Endodermal cell (in vitro differentiated cells): Measurements from ENCODE around the gene MAGIX. TPM values are rescaled to one million over a fixed set of nuclear protein-coding genes. Genes with fewer than 3 reads are reported as not detected.

ENCODE experiments used
- DNase-seq: peaks from one replicate; pipeline ENCODE4 v3.0.0-alpha.2; 2017
- H3K27ac ChIP-seq: 2 replicates; pipeline ENCODE4 v1.5.1; 2013; ENCODE audit warnings: mild to moderate bottlenecking, low read depth, low read length, moderate library complexity
- H3K27me3 ChIP-seq: 2 replicates; pipeline ENCODE4 v1.6.1; 2013; ENCODE audit warnings: mild to moderate bottlenecking, low read length, moderate library complexity; ENCODE audit not compliant: insufficient read depth, control insufficient read depth, poor library complexity, severe bottlenecking
- H3K36me3 ChIP-seq: 2 replicates; pipeline ENCODE4 v1.7.0; 2013; ENCODE audit warnings: mild to moderate bottlenecking, low read length, moderate library complexity; ENCODE audit not compliant: control insufficient read depth, insufficient read depth
- H3K4me1 ChIP-seq: one replicate; pipeline ENCODE4 v1.7.0; 2013; ENCODE audit warnings: low read length; ENCODE audit not compliant: control insufficient read depth, insufficient read depth
- H3K4me3 ChIP-seq: 2 replicates; pipeline ENCODE4 v1.5.1; 2013; ENCODE audit warnings: mild to moderate bottlenecking, low read length, moderate library complexity
- H3K9ac ChIP-seq: 2 replicates; pipeline ENCODE4 v1.6.1; 2013; ENCODE audit warnings: mild to moderate bottlenecking, low read length, moderate library complexity; ENCODE audit not compliant: poor library complexity, severe bottlenecking; ENCODE audit errors: extremely low read depth
- H3K9me3 ChIP-seq: 2 replicates; pipeline ENCODE4 v1.6.1; 2013; ENCODE audit warnings: mild to moderate bottlenecking, low read length, moderate library complexity; ENCODE audit not compliant: control insufficient read depth
- H3K27ac Mint-ChIP-seq: 2 replicates; pipeline ENCODE4 v1.8.0; 2020; ENCODE audit warnings: mixed read lengths
- H3K27me3 Mint-ChIP-seq: 2 replicates; pipeline ENCODE4 v1.8.0; 2021; ENCODE audit warnings: mild to moderate bottlenecking, mixed read lengths; ENCODE audit not compliant: insufficient read depth
- H3K36me3 Mint-ChIP-seq: 2 replicates; pipeline ENCODE4 v1.8.0; 2020; ENCODE audit warnings: low read depth, mixed read lengths
- H3K4me1 Mint-ChIP-seq: 2 replicates; pipeline ENCODE4 v1.8.0; 2020; ENCODE audit warnings: mixed read lengths
- H3K4me3 Mint-ChIP-seq: 2 replicates; pipeline ENCODE4 v1.8.0; 2020; ENCODE audit warnings: mild to moderate bottlenecking, moderate library complexity, mixed read lengths
- H3K9me3 Mint-ChIP-seq: 2 replicates; pipeline ENCODE4 v1.8.0; 2020; ENCODE audit warnings: mild to moderate bottlenecking, mixed read lengths
- CTCF ChIP-seq: fragments of 200-600 bp; sonication (generic); conservative IDR thresholded peaks from 2 replicates; pipeline ENCODE4 v1.5.0; 2021; ENCODE audit warnings: antibody characterized with exemption, mild to moderate bottlenecking
- WGBS, 2 experiments: methylation state at CpG; one replicate each; pipeline versions ENCODE4 v1.1.5 to v1.1.7; 2013; ENCODE audit warnings: missing lambda C conversion rate in 2 of 2, mixed read lengths in 1 of 2; ENCODE audit not compliant: insufficient coverage in 1 of 2, insufficient read length in 1 of 2; 5-methylcytosine and 5-hydroxymethylcytosine counted together
- total RNA-seq, 2 donors: library from RNA; stranded (reverse); fragmentation: NEBNext Ultra II Directional in 1 of 2; extraction: Animal tissue kit (Norgen Biotek cat#: 25700) in 1 of 2; gene quantifications; 2 replicates in 1 of 2; 3 replicates in 1 of 2; pipeline ENCODE4 v1.2.1, GENCODE V29; 2021

Gene MAGIX
- total RNA-seq, 2 donors from 2014 or later: 1.2 to 1.3 TPM

GRCh38 chrX:49174723-49175122, 12.2 kb downstream of the MAGIX start:
- no CpG with 5 or more reads among the region's 3 CpGs for WGBS, 2 experiments
- Histone ChIP-seq H3K27me3 (peaks cover 32% of the 10 kb centered on the region), H3K9ac (no peak overlapping the region), H3K4me3 (no peak overlapping the region), H3K9me3 (no peaks in the 10 kb centered on the region), H3K27ac (no peak overlapping the region), H3K36me3 (no peaks in the 10 kb centered on the region), H3K4me1 (no peaks in the 10 kb centered on the region)
- Mint-ChIP-seq H3K36me3 (peaks cover 31% of the 10 kb centered on the region), H3K4me1 (no peaks in the 10 kb centered on the region), H3K27me3 (peaks cover 34% of the 10 kb centered on the region), H3K27ac (no peak overlapping the region), H3K9me3 (peaks cover 78% of the 10 kb centered on the region), H3K4me3 (no peak overlapping the region)
- DNase-seq: no peak
- no peak for TF ChIP-seq CTCF

GRCh38 chrX:49175435-49176274, 13.1 kb downstream of the MAGIX start:
- Histone ChIP-seq H3K27ac (no peak overlapping the region), H3K4me1 (no peaks in the 10 kb centered on the region), H3K9ac (no peak overlapping the region), H3K4me3 (no peak overlapping the region), H3K9me3 (no peaks in the 10 kb centered on the region), H3K36me3 (no peaks in the 10 kb centered on the region), H3K27me3 (peaks cover 25% of the 10 kb centered on the region)
- peaks cover 36% of the 10 kb centered on the region for H3K36me3 Mint-ChIP-seq
- DNase-seq: no peak
- no peak overlapping the region for H3K4me3 Mint-ChIP-seq
- H3K27me3 Mint-ChIP-seq: peaks cover 26% of the 10 kb centered on the region
- no peak overlapping the region for H3K27ac Mint-ChIP-seq
- no peak for TF ChIP-seq CTCF
- WGBS, 2 experiments: 75 to 93% methylated on average over 4 to 41 of the region's 43 CpGs
- peaks cover 79% of the 10 kb centered on the region for H3K9me3 Mint-ChIP-seq
- no peaks in the 10 kb centered on the region for H3K4me1 Mint-ChIP-seq

- Histone ChIP-seq H3K4me3 (no peak overlapping the region), H3K27ac (no peak overlapping the region), H3K27me3 (peaks cover 15% of the 10 kb centered on the region), H3K36me3 (no peaks in the 10 kb centered on the region), H3K4me1 (no peaks in the 10 kb centered on the region), H3K9me3 (no peaks in the 10 kb centered on the region), H3K9ac (no peak overlapping the region)
- TF ChIP-seq CTCF: no peak
- DNase-seq: no peak
- Mint-ChIP-seq H3K4me1 (no peaks in the 10 kb centered on the region), H3K27me3 (peaks cover 16% of the 10 kb centered on the region), H3K4me3 (no peak overlapping the region), H3K27ac (no peak overlapping the region), H3K36me3 (peaks cover 41% of the 10 kb centered on the region), H3K9me3 (peaks cover 80% of the 10 kb centered on the region)
- WGBS, 2 experiments: 90 to 92% methylated on average over 5 to 27 of the region's 27 CpGs
Observed at GRCh38 chrX:49176421-49177326, 14.1 kb downstream of the MAGIX start.
